PC-3 (cell line): Measurements from ENCODE around the gene C19orf53. TPM values are rescaled to one million over a fixed set of nuclear protein-coding genes. Genes with fewer than 3 reads are reported as not detected.

ENCODE experiments used
- ATAC-seq: fragments of 200-7000 bp; cut with Tn5 transposase; 2 replicates; pipeline ENCODE4 v1.9.1; 2020; ENCODE audit warnings: mild to moderate bottlenecking, moderate library complexity
- BruUV-seq: library from RNA; stranded (reverse); fragments of 400-500 nt; replicated peaks from 2 replicates; lab custom pipeline; 2021; lab: Mats Ljungman, UMichigan
- CTCF ChIA-PET: fragments of 300-600 bp; sonication (Branson Sonifier 250); formaldehyde crosslinking; loops from one replicate; lab custom pipeline; 2022; ENCODE audit warnings: antibody characterized with exemption; lab: Charles Lee
- POLR2A ChIA-PET: fragments of 300-600 bp; sonication (Branson Sonifier 250); formaldehyde crosslinking; loops from one replicate; lab custom pipeline; 2022; ENCODE audit warnings: antibody characterized with exemption; ENCODE audit not compliant: unreplicated experiment; lab: Charles Lee
- DNase-seq: peaks from one replicate; pipeline ENCODE4 v3.0.0-alpha.2; 2015
- H2AFZ ChIP-seq: fragments of 300-600 bp; sonication (generic); 2 replicates; pipeline ENCODE4 v1.6.0; 2016; ENCODE audit warnings: antibody characterized with exemption, low read length
- H3F3A ChIP-seq: fragments of 300-600 bp; sonication (generic); one replicate; pipeline ENCODE4 v1.6.0; 2017; ENCODE audit warnings: antibody characterized with exemption, low read length, control low read depth, mild to moderate bottlenecking; ENCODE audit not compliant: unreplicated experiment
- H3K27ac ChIP-seq: fragments of 300-600 bp; sonication (generic); 2 replicates; pipeline ENCODE4 v1.5.1; 2016; ENCODE audit warnings: mild to moderate bottlenecking, low read length
- H3K27me3 ChIP-seq: fragments of 300-600 bp; sonication (generic); 2 replicates; pipeline ENCODE4 v1.6.1; 2016; ENCODE audit warnings: low read length, mixed read lengths
- H3K36me3 ChIP-seq: fragments of 300-600 bp; sonication (generic); 2 replicates; pipeline ENCODE4 v1.6.1; 2016; ENCODE audit warnings: low read depth, mixed run types, low read length, mixed read lengths
- H3K4me1 ChIP-seq: fragments of 300-600 bp; sonication (generic); 2 replicates; pipeline ENCODE4 v1.5.1; 2016; ENCODE audit warnings: low read length; ENCODE audit not compliant: insufficient read depth
- H3K4me2 ChIP-seq: fragments of 300-600 bp; sonication (generic); 2 replicates; pipeline ENCODE4 v1.6.0; 2016; ENCODE audit warnings: low read length
- H3K4me3 ChIP-seq: fragments of 300-600 bp; sonication (generic); 2 replicates; pipeline ENCODE4 v1.5.1; 2016; ENCODE audit warnings: mild to moderate bottlenecking, low read length, mixed read lengths
- H3K79me2 ChIP-seq: fragments of 300-600 bp; sonication (generic); 2 replicates; pipeline ENCODE4 v1.6.1; 2017; ENCODE audit warnings: low read length, mixed read lengths
- H3K9ac ChIP-seq: fragments of 300-600 bp; sonication (generic); 2 replicates; pipeline ENCODE4 v1.6.0; 2016; ENCODE audit warnings: mild to moderate bottlenecking, low read length
- H3K9me2 ChIP-seq: fragments of 300-600 bp; sonication (generic); replicated peaks from 2 replicates; pipeline ENCODE4 v1.6.1; 2016; ENCODE audit warnings: mixed run types, low read length, mixed read lengths
- H3K9me3 ChIP-seq: fragments of 300-600 bp; sonication (generic); 2 replicates; pipeline ENCODE4 v1.6.1; 2016; ENCODE audit warnings: low read length, mixed read lengths
- H4K20me1 ChIP-seq: fragments of 300-600 bp; sonication (generic); 2 replicates; pipeline ENCODE4 v1.6.1; 2016; ENCODE audit warnings: low read length, mixed read lengths
- CTCF ChIP-seq: fragments of 300-600 bp; sonication (generic); conservative IDR thresholded peaks from 2 replicates; pipeline ENCODE4 v1.5.1; 2017; ENCODE audit warnings: antibody characterized with exemption, low read depth, mild to moderate bottlenecking, low read length
- EZH2 ChIP-seq: fragments of 300-600 bp; sonication (generic); IDR thresholded peaks from one replicate; pipeline ENCODE4 v1.6.1; 2017; ENCODE audit warnings: antibody characterized with exemption, mild to moderate bottlenecking, low read length; ENCODE audit not compliant: unreplicated experiment
- EZH2phosphoT487 ChIP-seq: fragments of 300-600 bp; sonication (generic); IDR thresholded peaks from 2 replicates; pipeline ENCODE4 v1.6.1; 2018; ENCODE audit warnings: mild to moderate bottlenecking, antibody characterized with exemption, low read length, borderline replicate concordance
- intact Hi-C: fragments of 100-400 bp; cut with micrococcal nuclease; formaldehyde crosslinking; loops from 2 replicates; pipeline ENCODE4 v1.9.0; 2023
- total RNA-seq: library from RNA; depleted of rRNA; stranded (reverse); fragments of >200 nt; gene quantifications from 2 replicates; pipeline ENCODE4 v1.2.3, GENCODE V29; 2014

The C19orf53 gene
- total RNA-seq, 1 experiment from 2014 or later = 341 TPM

- ChIA-PET POLR2A (no interaction called here), CTCF (interaction anchor here (0.6 kb wide), 1 partner anchor 9 kb away, joined by 3 read pairs; no protein-coding TSS in a partner anchor)
- TF ChIP-seq EZH2phosphoT487 (no peak), CTCF (no peak), EZH2 (no peak)
- no peaks in the 10 kb centered on the region for H3F3A ChIP-seq
- H3K9me2 ChIP-seq = no peaks in the 10 kb centered on the region
- H3K9ac ChIP-seq = no peak overlapping the region
- H3K27ac ChIP-seq = no peak overlapping the region
- no TSS peak for BruUV-seq
- peaks cover 25% of the 10 kb centered on the region for H3K36me3 ChIP-seq
- H4K20me1 ChIP-seq = no peaks in the 10 kb centered on the region
- H3K79me2 ChIP-seq = peaks cover 5% of the 10 kb centered on the region
- peak; percentile 35 for DNase-seq
- no peaks in the 10 kb centered on the region for H3K27me3 ChIP-seq
- H3K4me3 ChIP-seq = no peak overlapping the region
- peak; percentile 37 for ATAC-seq
- no peak overlapping the region for H3K4me2 ChIP-seq
- H3K4me1 ChIP-seq = peaks cover 10% of the 10 kb centered on the region
- no peak overlapping the region for H2AFZ ChIP-seq
- no peaks in the 10 kb centered on the region for H3K9me3 ChIP-seq
- intact Hi-C loops = no loop called here
These were observed 28.8 kb downstream of the C19orf53 start for GRCh38 chr19:13803038-13803437.

DNA sequence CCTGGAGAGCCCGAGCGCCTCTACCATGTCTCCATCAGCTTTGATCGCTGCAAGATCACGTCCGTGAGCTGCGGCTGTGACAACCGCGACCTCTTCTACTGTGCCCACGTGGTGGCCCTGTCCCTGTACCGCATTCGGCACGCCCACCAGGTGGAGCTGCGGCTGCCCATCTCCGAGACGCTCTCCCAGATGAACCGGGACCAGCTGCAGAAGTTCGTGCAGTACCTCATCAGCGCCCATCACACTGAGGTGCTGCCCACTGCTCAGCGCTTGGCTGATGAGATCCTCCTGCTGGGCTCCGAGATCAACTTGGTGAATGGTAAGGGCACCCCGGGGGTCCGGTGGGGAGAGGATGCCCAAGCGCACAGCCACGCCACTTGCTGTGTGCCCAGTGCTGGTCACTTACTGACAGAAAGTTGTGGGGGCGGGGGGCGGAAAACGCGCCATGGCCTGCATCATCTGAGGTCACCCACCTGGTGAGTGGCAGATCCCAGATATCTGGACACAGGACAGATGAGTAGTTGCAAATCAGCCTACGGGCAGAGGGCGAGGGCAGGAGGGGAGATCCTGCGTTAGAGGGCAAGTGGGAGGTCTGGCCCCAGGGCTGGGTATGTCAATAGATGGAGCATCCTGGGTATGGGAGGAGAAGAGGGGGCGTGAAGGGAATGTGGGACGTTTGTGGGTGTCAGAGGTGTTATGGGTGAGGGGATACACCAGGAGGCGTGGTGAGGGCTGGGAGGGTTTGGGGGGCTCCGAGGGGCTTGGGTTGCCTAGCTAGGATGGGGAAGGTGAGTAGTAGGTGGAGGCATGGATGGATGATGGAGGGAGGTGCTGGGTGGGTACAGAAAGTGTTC is 30.8 kb downstream of the C19orf53 start:
- no peaks in the 10 kb centered on the region for H3K79me2 ChIP-seq
- H3K27me3 ChIP-seq = no peaks in the 10 kb centered on the region
- H3K9me3 ChIP-seq = no peaks in the 10 kb centered on the region
- no peak overlapping the region for H3K27ac ChIP-seq
- no peak for ATAC-seq
- peaks cover 5% of the 10 kb centered on the region; the same call in 1 of the 2 replicates for H3K4me1 ChIP-seq
- CTCF ChIA-PET = no interaction called here
- no peak overlapping the region for H3K9ac ChIP-seq
- intact Hi-C loops = no loop called here
- no peak overlapping the region for H3K4me2 ChIP-seq
- no peak for DNase-seq
- H4K20me1 ChIP-seq = no peaks in the 10 kb centered on the region
- H3F3A ChIP-seq = no peaks in the 10 kb centered on the region
- TF ChIP-seq EZH2phosphoT487 (no peak), EZH2 (no peak), CTCF (peak; percentile 52)
- POLR2A ChIA-PET = interaction anchor here (0.5 to 0.7 kb wide), 2 partner anchors 35 to 1532 kb away, joined by 3 to 12 read pairs; no protein-coding TSS in a partner anchor
- no peak overlapping the region for H3K4me3 ChIP-seq
- peaks cover 37% of the 10 kb centered on the region for H3K36me3 ChIP-seq
- no TSS peak for BruUV-seq
- no peaks in the 10 kb centered on the region for H3K9me2 ChIP-seq
- H2AFZ ChIP-seq = no peak overlapping the region

DNA sequence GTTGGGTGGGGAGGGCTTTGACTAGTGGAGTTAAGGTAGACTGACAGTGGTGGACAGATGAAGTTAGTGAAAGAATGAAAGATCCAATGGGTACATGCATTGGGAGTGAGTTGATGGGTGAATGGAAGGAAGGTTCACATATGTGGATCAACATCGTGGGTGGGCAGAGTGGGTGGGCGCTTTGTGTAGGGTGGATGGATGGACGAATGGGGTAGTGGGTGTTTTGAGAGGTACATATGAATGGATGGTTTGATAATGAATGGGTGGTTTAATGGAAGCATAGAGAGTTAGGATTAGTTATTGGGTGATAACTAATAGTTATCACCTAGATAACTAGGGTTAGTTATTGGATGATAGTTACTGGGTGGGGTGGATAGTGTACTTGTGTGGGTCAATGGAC is 32.5 kb downstream of the C19orf53 start:
- no peaks in the 10 kb centered on the region for H3K9me2 ChIP-seq
- no peak for TF ChIP-seq EZH2phosphoT487
- TF ChIP-seq CTCF = no peak
- no peak for TF ChIP-seq EZH2
- H2AFZ ChIP-seq = no peak overlapping the region
- POLR2A ChIA-PET = no interaction called here
- DNase-seq (no peak), ATAC-seq (no peak)
- H3K27ac ChIP-seq = no peak overlapping the region
- H3K36me3 ChIP-seq = peaks cover 37% of the 10 kb centered on the region
- no peak overlapping the region for H3K4me3 ChIP-seq
- no peaks in the 10 kb centered on the region for H3K9me3 ChIP-seq
- peaks cover 5% of the 10 kb centered on the region; the same call in 1 of the 2 replicates for H3K4me1 ChIP-seq
- no peaks in the 10 kb centered on the region for H3F3A ChIP-seq
- H3K79me2 ChIP-seq = no peaks in the 10 kb centered on the region
- BruUV-seq = no TSS peak
- CTCF ChIA-PET = no interaction called here
- H3K4me2 ChIP-seq = no peak overlapping the region
- no peaks in the 10 kb centered on the region for H4K20me1 ChIP-seq
- intact Hi-C loops = no loop called here
- no peak overlapping the region for H3K9ac ChIP-seq
- no peaks in the 10 kb centered on the region for H3K27me3 ChIP-seq
